Measurements from ENCODE around the gene ACOXL. TPM values are rescaled to one million over a fixed set of nuclear protein-coding genes. Genes with fewer than 3 reads are reported as not detected.

The ACOXL gene
- total RNA-seq, 1 donor from 2014 or later, result not detected

GRCh38 chr2:111094691-111095090 lies 362.3 kb downstream of the ACOXL start:
- no peak for DNase-seq (ENCODE audit: extremely low read depth, low read depth, low spot score)

DNA sequence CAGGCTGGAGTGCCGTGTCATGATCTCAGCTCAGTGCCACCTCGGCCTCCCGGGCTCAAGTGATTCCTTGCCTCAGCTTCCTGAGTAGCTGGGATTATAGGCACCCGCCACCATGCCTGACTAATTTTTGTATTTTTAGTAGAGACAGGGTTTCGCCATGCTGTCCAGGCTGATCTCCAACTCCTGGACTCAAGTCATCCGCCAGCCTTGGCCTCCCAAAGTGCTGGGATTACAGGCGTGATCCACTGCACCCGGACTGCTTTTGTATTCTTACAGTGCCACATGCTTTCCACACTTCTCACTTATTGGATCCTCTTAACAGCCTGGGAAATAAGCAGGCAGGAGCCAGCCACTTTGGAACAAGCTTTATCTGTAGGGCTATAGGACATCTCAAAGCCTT lies 363.1 kb downstream of the ACOXL start:
- DNase-seq (ENCODE audit: extremely low read depth, low read depth, low spot score), result no peak

DNA sequence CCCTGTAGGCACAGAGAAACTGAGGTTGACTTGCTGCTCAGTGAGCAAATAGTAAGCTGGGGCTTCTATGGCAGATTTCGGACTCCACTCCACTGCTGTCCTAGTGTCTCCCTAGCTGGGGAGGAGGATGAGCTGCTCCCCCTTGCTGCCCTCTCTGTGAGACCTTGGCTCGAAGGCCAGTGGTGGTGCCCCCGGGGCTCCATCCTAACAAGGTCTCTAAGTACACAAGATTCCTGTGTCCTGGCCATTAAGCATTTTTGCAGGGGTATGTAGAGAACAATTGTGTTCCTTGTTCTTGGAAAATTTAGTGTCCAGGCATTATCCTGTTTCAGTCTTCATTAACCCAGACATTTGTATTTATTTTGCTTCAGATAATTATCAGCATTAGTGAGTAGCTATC lies 367.0 kb downstream of the ACOXL start:
- DNase-seq (ENCODE audit: extremely low read depth, low read depth, low spot score), result no peak

GRCh38 chr2:111100087-111100764 lies 367.9 kb downstream of the ACOXL start:
- DNase-seq (ENCODE audit: extremely low read depth, low read depth, low spot score), result no peak

DNA sequence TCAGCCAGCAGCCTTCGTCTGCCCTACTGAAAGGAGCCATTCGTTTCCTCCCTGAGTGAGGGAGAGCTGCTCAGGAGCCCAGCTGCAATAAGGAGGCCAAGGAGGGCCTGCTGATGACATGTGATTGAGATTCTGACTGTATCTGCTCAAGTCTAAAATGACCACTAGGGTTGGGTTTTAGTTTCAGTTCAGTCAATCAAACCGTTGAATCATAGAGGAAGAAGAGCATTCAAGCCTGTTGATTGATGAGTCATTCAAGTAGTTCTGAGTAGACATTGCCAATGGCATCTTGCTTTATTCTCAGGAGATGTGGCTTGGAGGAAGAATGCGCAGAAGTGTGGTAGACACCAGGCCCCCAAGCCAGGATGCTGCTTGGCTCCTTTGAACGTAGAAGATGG lies 368.4 kb downstream of the ACOXL start:
- no peak for DNase-seq (ENCODE audit: extremely low read depth, low read depth, low spot score)

DNA sequence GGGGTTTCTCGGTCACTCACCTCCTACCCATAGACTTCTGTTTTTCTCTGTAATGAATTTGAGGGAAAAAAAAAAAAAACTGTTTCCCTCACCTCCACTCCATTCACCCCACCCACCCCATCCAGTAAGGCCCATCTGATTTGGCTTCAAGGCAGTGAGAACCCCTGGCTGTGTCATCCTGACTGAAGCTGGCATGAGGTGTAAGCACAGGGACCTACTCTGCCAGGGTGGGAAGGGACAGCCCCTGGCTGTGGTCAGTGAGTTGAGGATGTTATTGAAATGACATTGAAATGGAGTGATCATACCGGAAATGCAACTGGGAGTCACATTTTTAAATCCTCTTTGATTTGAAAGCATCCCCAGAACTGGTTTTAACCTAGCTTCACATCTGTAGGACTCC lies 369.2 kb downstream of the ACOXL start:
- no peak for DNase-seq (ENCODE audit: extremely low read depth, low read depth, low spot score)

DNA sequence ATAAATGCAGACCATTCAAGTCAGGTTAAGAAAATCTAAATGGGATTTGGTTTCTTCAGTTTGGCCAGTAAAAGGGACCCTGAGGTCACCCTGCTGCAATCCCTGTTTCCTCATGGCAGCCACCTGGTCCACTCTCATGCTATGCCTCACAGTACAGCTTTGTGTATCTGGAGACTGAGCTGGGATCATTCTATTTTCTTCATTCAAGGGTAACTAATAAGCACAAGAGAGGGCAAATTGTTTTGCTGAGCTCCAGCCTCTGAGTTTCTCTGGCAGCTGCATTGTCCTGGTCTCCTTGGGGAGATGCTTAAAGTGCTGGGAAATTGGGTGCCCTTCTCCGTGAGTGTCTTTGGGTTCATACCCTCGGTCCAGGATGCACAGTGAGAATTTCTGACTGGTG lies 369.8 kb downstream of the ACOXL start:
- no peak for DNase-seq (ENCODE audit: extremely low read depth, low read depth, low spot score)

GRCh38 chr2:111105926-111106325 lies 373.6 kb downstream of the ACOXL start:
- DNase-seq (ENCODE audit: extremely low read depth, low read depth, low spot score), result no peak

DNA sequence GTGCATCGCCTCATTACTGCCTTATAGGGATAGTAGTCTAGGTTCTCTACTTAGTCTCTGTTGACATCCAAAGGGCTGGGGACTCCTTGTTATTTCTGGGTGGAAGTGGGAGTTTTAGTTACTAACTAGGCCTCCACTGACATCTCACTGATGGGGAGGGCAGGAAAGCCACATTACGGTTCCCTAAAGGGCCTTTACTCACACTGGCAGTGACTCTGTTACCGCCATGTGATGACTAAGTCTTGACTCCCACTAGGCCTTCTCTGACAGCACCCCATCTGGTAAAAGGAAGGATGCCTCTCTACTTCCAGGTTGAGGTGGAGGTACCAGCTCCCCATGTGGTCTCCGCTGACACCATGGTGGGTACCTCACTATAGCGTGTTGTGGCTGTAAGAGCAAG lies 374.3 kb downstream of the ACOXL start:
- no peak for DNase-seq (ENCODE audit: extremely low read depth, low read depth, low spot score)

DNA sequence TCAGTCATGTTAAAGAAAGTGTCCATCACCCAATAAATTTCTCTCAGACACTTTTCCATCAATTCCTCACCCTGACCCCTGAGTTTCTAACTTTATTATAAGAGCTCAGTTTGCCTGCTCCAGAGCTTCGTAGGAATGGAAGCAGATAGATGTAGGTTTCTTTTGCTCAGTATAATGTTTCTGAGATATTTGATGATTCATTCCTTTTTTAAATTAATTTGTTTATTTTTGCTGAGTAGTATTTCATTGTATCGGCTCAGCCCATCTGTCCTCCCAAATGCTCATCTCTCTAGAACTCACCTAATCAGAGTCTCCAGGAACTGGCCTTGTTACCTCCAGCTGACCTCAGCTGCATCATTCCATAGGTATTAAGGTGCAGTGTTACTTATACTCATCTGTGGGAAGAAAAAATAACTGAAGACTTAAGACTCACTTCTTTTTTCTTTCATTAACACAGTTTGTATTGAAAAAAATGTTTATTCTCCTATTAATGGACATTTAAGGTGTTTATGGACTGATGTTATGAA lies 376.4 kb downstream of the ACOXL start:
- no peak for DNase-seq (ENCODE audit: extremely low read depth, low read depth, low spot score)

DNA sequence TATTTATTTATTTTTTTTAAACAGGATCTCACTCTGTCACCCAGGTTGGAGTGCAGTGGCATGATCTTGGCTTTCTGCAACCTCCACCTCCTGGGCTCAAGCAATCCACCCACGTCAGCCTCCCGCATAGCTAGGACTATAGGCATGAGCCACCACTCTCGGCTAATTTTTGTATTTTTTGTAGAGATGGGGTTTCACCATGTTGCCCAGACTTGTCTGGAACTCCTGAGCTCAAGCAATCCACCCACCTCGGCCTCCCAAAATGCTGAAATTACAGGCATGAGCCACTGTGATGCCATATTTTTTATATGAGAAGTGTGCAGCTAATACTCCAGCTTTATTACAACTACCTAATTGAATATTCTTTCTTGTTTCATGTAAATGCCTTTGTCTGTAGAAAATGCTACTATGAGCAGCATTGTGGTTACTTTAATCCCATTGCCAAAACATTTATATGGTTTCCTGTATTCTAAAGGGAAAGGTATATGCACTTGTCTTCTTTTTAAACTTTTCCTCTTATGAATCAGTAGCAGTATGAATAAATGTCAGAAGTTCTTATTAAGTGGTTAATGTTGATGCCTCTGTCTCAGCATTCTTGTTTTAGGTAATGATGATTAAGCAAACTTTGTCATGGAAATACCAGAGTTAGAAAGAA lies 378.9 kb downstream of the ACOXL start:
- no peak for DNase-seq (ENCODE audit: extremely low read depth, low read depth, low spot score)

GRCh38 chr2:111113838-111114237 lies 381.5 kb downstream of the ACOXL start:
- no peak for DNase-seq (ENCODE audit: extremely low read depth, low read depth, low spot score)

DNA sequence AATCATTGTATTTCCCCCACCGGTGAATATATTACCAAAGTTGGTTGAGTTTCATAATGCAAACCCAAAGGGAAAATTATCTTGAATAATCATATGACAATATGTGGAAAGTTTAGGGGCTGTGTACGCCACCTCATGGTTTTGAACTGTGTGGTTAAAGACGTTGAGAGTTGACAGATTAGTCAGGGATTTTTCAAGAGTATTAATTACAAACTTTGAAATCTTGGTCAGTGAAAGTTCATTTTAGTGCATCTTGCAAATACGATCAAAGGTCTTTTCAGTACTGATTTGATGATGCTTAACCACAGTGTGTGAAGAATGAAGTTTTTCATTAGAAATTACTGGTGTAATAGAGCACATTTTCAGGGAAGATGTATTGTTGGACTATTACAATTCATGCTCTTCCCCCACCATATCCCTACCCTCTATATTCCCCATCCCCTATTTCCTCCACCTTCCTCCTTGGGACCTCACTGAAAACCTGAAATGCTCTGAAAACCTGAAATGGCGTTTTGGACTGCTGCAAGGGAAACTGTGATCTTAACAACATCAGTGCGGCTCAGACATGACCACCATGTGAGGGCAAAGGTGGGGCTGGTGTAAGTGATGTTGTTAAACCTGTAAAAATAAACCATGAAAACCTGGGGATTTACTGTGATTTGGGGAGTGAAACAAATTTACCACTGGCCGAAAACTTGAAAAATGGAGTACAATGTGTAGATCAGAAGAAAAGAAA lies 383.8 kb downstream of the ACOXL start:
- DNase-seq (ENCODE audit: extremely low read depth, low read depth, low spot score), result no peak

- DNase-seq (ENCODE audit: extremely low read depth, low read depth, low spot score), result no peak
Measured at GRCh38 chr2:111116843-111117597, 384.6 kb downstream of the ACOXL start.

- DNase-seq (ENCODE audit: extremely low read depth, low read depth, low spot score), result no peak
Measured at GRCh38 chr2:111117598-111118480, 385.5 kb downstream of the ACOXL start.

GRCh38 chr2:111118481-111118980 lies 386.2 kb downstream of the ACOXL start:
- no peak for DNase-seq (ENCODE audit: extremely low read depth, low read depth, low spot score)

- no peak for DNase-seq (ENCODE audit: extremely low read depth, low read depth, low spot score)
Measured at GRCh38 chr2:111118981-111119821, 386.8 kb downstream of the ACOXL start.

DNA sequence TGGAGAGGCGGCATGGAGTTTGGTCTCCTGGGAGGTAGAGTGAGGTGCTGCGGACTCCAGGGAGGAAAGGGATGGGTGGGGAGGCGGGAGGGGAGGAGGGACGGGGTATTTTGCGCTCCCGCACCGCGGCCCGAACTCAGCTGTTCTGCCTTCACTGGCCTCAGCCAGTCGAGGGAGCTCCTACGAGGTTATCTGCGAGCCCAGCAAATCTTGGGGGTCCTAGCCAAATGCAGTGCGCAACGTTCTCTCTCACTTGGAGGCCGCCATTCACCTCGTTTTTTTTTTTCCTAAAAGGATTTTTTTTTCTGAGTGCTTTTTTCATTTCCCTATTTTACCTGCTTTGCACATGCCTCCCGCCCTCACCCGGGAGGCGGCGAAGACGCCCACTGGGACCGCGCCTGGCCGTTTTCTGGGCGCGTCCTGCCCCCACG lies 387.5 kb downstream of the ACOXL start:
- no peak for DNase-seq (ENCODE audit: extremely low read depth, low read depth, low spot score)

Data from glomerular endothelial cell (primary cell).